IMR-90 (cell line): ENCODE data around the gene COLEC12. TPM values are rescaled to one million over a fixed set of nuclear protein-coding genes. Genes with fewer than 3 reads are reported as not detected.

ENCODE experiments used
- ATAC-seq: fragments of 200-7000 bp; cut with Tn5 transposase; 2 replicates; pipeline ENCODE4 v1.9.1; 2020; ENCODE audit warnings: low read depth, mild to moderate bottlenecking, moderate library complexity
- BruUV-seq: library from RNA; stranded (reverse); fragments of 400-500 nt; replicated peaks from 2 replicates; lab custom pipeline; 2021; lab: Mats Ljungman, UMichigan
- CTCF ChIA-PET: fragments of 300-600 bp; formaldehyde crosslinking; extraction: SDS; loops from one replicate; lab custom pipeline; 2021; ENCODE audit warnings: antibody characterized with exemption; lab: Yijun Ruan, JAX
- POLR2A ChIA-PET: fragments of 300-600 bp; sonication (Branson Sonifier 250); formaldehyde crosslinking; loops from one replicate; lab custom pipeline; 2022; ENCODE audit warnings: antibody characterized with exemption; ENCODE audit not compliant: unreplicated experiment; lab: Charles Lee
- DNase-seq: peaks from one replicate; pipeline ENCODE4 v3.0.0; 2013
- H2AFZ ChIP-seq: replicated peaks from 2 replicates; pipeline ENCODE3; 2013; ENCODE audit warnings: low read length, mild to moderate bottlenecking; ENCODE audit not compliant: poor library complexity
- H2AK5ac ChIP-seq: 2 replicates; pipeline ENCODE4 v1.6.1; 2013; ENCODE audit warnings: low read depth, low read length, inconsistent platforms
- H2AK9ac ChIP-seq: replicated peaks from 2 replicates; pipeline ENCODE3; 2013; ENCODE audit warnings: mild to moderate bottlenecking, low read depth, low read length, moderate library complexity; ENCODE audit not compliant: poor library complexity
- H2BK120ac ChIP-seq: 2 replicates; pipeline ENCODE4 v1.6.1; 2013; ENCODE audit warnings: low read depth, low read length, inconsistent platforms
- H2BK15ac ChIP-seq: 3 replicates; pipeline ENCODE4 v1.6.1; 2013; ENCODE audit warnings: low read depth, low read length, inconsistent platforms
- H2BK20ac ChIP-seq: 2 replicates; pipeline ENCODE4 v1.6.1; 2013; ENCODE audit warnings: low read depth, mild to moderate bottlenecking, inconsistent platforms, low read length, moderate library complexity
- H2BK5ac ChIP-seq: 2 replicates; pipeline ENCODE4 v1.6.1; 2013; ENCODE audit warnings: mild to moderate bottlenecking, low read depth, low read length, inconsistent platforms; ENCODE audit not compliant: poor library complexity, severe bottlenecking
- H3K14ac ChIP-seq: replicated peaks from 2 replicates; pipeline ENCODE4 v1.6.1; 2013; ENCODE audit warnings: low read depth, low read length, inconsistent platforms
- H3K18ac ChIP-seq: 2 replicates; pipeline ENCODE4 v1.6.1; 2013; ENCODE audit warnings: low read depth, low read length, control low read depth
- H3K23ac ChIP-seq: 2 replicates; pipeline ENCODE4 v1.6.1; 2013; ENCODE audit warnings: low read depth, low read length, inconsistent platforms
- H3K27ac ChIP-seq: 2 replicates; pipeline ENCODE4 v1.5.1; 2013; ENCODE audit warnings: mild to moderate bottlenecking, control low read depth, low read length; ENCODE audit not compliant: insufficient read depth
- H3K27me3 ChIP-seq: 2 replicates; pipeline ENCODE4 v1.6.1; 2013; ENCODE audit warnings: low read length; ENCODE audit not compliant: control insufficient read depth, insufficient read depth
- H3K36me3 ChIP-seq: 2 replicates; pipeline ENCODE4 v1.6.1; 2013; ENCODE audit warnings: low read length, mixed read lengths; ENCODE audit not compliant: control insufficient read depth, insufficient read depth
- H3K4ac ChIP-seq: 2 replicates; pipeline ENCODE4 v1.6.1; 2013; ENCODE audit warnings: low read depth, low read length, inconsistent platforms
- H3K4me1 ChIP-seq: 2 replicates; pipeline ENCODE4 v1.6.1; 2013; ENCODE audit warnings: low read length, mixed read lengths; ENCODE audit not compliant: control insufficient read depth, insufficient read depth
- H3K4me2 ChIP-seq: 2 replicates; pipeline ENCODE4 v1.6.1; 2013; ENCODE audit warnings: low read depth, mild to moderate bottlenecking, control low read depth, low read length, moderate library complexity
- H3K4me3 ChIP-seq: 2 replicates; pipeline ENCODE4 v1.5.1; 2013; ENCODE audit warnings: low read depth, mild to moderate bottlenecking, control low read depth, low read length, moderate library complexity; ENCODE audit not compliant: insufficient read depth
- H3K56ac ChIP-seq: 2 replicates; pipeline ENCODE4 v1.6.1; 2013; ENCODE audit warnings: low read length, inconsistent platforms; ENCODE audit not compliant: insufficient read depth; ENCODE audit errors: extremely low read depth
- H3K79me1 ChIP-seq, 2 experiments: 2 replicates each; pipeline ENCODE4 v1.6.1; 2013; ENCODE audit warnings: low read length in 2 of 2, inconsistent platforms in 1 of 2, low read depth in 1 of 2
- H3K9ac ChIP-seq: 2 replicates; pipeline ENCODE4 v1.6.1; 2013; ENCODE audit warnings: low read depth, low read length, control low read depth
- H3K9me1 ChIP-seq: 2 replicates; pipeline ENCODE4 v1.6.1; 2013; ENCODE audit warnings: low read length, inconsistent platforms; ENCODE audit not compliant: insufficient read depth
- H3K9me3 ChIP-seq: 2 replicates; pipeline ENCODE4 v1.6.1; 2013; ENCODE audit warnings: low read length; ENCODE audit not compliant: control insufficient read depth, insufficient read depth
- H4K20me1 ChIP-seq: 2 replicates; pipeline ENCODE4 v1.6.1; 2013; ENCODE audit warnings: low read length, inconsistent platforms; ENCODE audit not compliant: insufficient read depth
- H4K5ac ChIP-seq: 2 replicates; pipeline ENCODE4 v1.6.1; 2013; ENCODE audit warnings: mild to moderate bottlenecking, low read depth, low read length, control low read depth
- H4K8ac ChIP-seq, 2 experiments: 2 replicates each; pipeline ENCODE4 v1.6.1; 2013; ENCODE audit warnings: low read depth in 2 of 2, low read length in 2 of 2, control low read depth in 1 of 2, inconsistent platforms in 1 of 2
- H4K91ac ChIP-seq: 2 replicates; pipeline ENCODE4 v1.6.1; 2013; ENCODE audit warnings: low read depth, low read length, inconsistent platforms; ENCODE audit not compliant: insufficient read depth
- BHLHE40 ChIP-seq: fragments of 150-350 bp; IDR thresholded peaks from 2 replicates; pipeline ENCODE4 v1.6.1; 2016; ENCODE audit warnings: mild to moderate bottlenecking, low read depth, low read length
- CEBPB ChIP-seq: IDR thresholded peaks from 2 replicates; pipeline ENCODE4 v1.6.1; 2012; ENCODE audit warnings: low read depth, low read length, improper control_type of control experiment
- CHD1 ChIP-seq: IDR thresholded peaks from 2 replicates; pipeline ENCODE4 v1.6.1; 2012; ENCODE audit warnings: low read depth, low read length, improper control_type of control experiment
- FOS ChIP-seq: fragments of 150-350 bp; IDR thresholded peaks from 2 replicates; pipeline ENCODE4 v1.6.1; 2016; ENCODE audit warnings: low read depth, low read length
- MAFK ChIP-seq: IDR thresholded peaks from 2 replicates; pipeline ENCODE4 v1.6.1; 2012; ENCODE audit warnings: low read depth, low read length, improper control_type of control experiment
- MAZ ChIP-seq: IDR thresholded peaks from 2 replicates; pipeline ENCODE4 v1.6.1; 2012; ENCODE audit warnings: low read depth, mild to moderate bottlenecking, low read length, improper control_type of control experiment, moderate library complexity, borderline replicate concordance
- MXI1 ChIP-seq: IDR thresholded peaks from 2 replicates; pipeline ENCODE4 v1.6.1; 2012; ENCODE audit warnings: low read depth, mild to moderate bottlenecking, low read length, moderate library complexity, borderline replicate concordance
- NFE2L2 ChIP-seq: fragments of 150-350 bp; IDR thresholded peaks from 2 replicates; pipeline ENCODE4 v1.6.1; 2016; ENCODE audit warnings: low read depth, mild to moderate bottlenecking, low read length
- POLR2A ChIP-seq: IDR thresholded peaks from 2 replicates; pipeline ENCODE4 v1.6.1; 2012; ENCODE audit warnings: mild to moderate bottlenecking, low read depth, low read length
- RAD21 ChIP-seq: IDR thresholded peaks from 2 replicates; pipeline ENCODE4 v1.6.1; 2012; ENCODE audit warnings: low read length, improper control_type of control experiment
- RCOR1 ChIP-seq: IDR thresholded peaks from 2 replicates; pipeline ENCODE4 v1.6.1; 2012; ENCODE audit warnings: mild to moderate bottlenecking, low read length, improper control_type of control experiment; ENCODE audit not compliant: insufficient replicate concordance
- RFX5 ChIP-seq: IDR thresholded peaks from 2 replicates; pipeline ENCODE4 v1.8.0; 2012; ENCODE audit warnings: low read depth, mild to moderate bottlenecking, low read length, moderate library complexity
- SMC3 ChIP-seq: fragments of 150-350 bp; IDR thresholded peaks from 2 replicates; pipeline ENCODE4 v1.6.1; 2016; ENCODE audit warnings: low read depth, mild to moderate bottlenecking, antibody characterized with exemption, low read length, moderate library complexity
- WGBS, 2 experiments: methylation state at CpG; one replicate each; pipeline versions ENCODE4 v1.1.5 to v1.1.7; 2013; ENCODE audit warnings: missing lambda C conversion rate in 2 of 2; ENCODE audit not compliant: insufficient read length in 1 of 2; ENCODE audit errors: extremely low coverage in 2 of 2; 5-methylcytosine and 5-hydroxymethylcytosine counted together
- dilution Hi-C: fragments of 300-500 bp; cut with HindIII; formaldehyde crosslinking; loops from one replicate; pipeline ENCODE4 v1.14.3; 2018; ENCODE audit warnings: low sequenced_read_pairs; ENCODE audit not compliant: unreplicated experiment
- in situ Hi-C: fragments of 300-500 bp; cut with MboI; formaldehyde crosslinking; loops from 3 replicates; pipeline ENCODE4 v1.14.3; 2019; ENCODE audit warnings: low sequenced_read_pairs, inconsistent platforms, mixed read lengths
- intact Hi-C: fragments of 100-400 bp; cut with micrococcal nuclease; formaldehyde crosslinking; loops from 2 replicates; pipeline ENCODE4 v1.10.0; 2022
- polyA plus RNA-seq, 3 experiments: library from polyadenylated mRNA; depleted of rRNA; stranded (reverse); fragments of >200 nt; gene quantifications; 2 replicates each; pipeline ENCODE4 v1.2.3, GENCODE V29; 2012; ENCODE audit warnings: low replicate concordance in 1 of 3
- total RNA-seq: library from RNA; depleted of rRNA; stranded (reverse); fragments of >200 nt; gene quantifications from 2 replicates; pipeline ENCODE4 v1.2.3, GENCODE V29; 2012
- TF ChIP-seq, protein P1 (sequence below): fragments of 150-350 bp; IDR thresholded peaks from 2 replicates; pipeline ENCODE4 v1.6.1; 2016; ENCODE audit warnings: low read depth, mild to moderate bottlenecking, low read length, moderate library complexity, borderline replicate concordance
- TF ChIP-seq, protein P2 (sequence below): fragments of 150-350 bp; IDR thresholded peaks from 2 replicates; pipeline ENCODE4 v1.6.1; 2017; ENCODE audit warnings: mild to moderate bottlenecking, antibody characterized with exemption, low read length, low read depth
- TF ChIP-seq, protein P3 (sequence below): conservative IDR thresholded peaks from 2 replicates; pipeline ENCODE4 v1.5.1; 2012; ENCODE audit warnings: mild to moderate bottlenecking, low read depth, low read length, improper control_type of control experiment

The COLEC12 gene
- total and polyA plus RNA-seq, 2 of the 4 experiments (the other 2 are of a cell fraction): 1.0 to 2.3 TPM

DNA sequence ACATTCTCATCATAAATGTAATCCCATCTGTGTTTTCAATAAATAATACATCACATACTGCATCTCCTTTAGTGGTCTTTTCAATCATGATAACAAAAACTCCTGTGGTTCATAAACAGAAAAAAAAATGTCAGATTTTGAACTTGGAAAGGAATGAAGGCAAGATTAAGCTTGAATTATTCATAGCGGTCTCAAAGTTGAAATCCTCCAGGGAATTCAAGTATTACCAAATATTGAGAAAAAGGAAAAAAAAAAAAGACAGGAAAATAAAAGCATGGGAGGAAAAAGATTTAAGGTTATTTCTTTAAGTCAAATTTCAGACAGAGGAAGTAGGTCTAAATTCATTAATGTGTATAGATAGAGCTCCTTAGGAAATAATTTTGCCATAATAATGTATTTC is 92.1 kb downstream of the COLEC12 start:
- Histone ChIP-seq H3K18ac (no peak overlapping the region), H3K23ac (no peak overlapping the region), H3K4me3 (no peak overlapping the region), H2BK20ac (no peak overlapping the region), H3K27ac (no peak overlapping the region), H3K4ac (no peak overlapping the region), H3K56ac (no peak overlapping the region), H2BK15ac (no peak overlapping the region), H4K8ac (no peak overlapping the region), H2AK9ac (no peak overlapping the region), H3K79me1 (no peaks in the 10 kb centered on the region), H2AFZ (no peak overlapping the region), H3K4me2 (no peak overlapping the region), H2AK5ac (no peak overlapping the region), H3K27me3 (no peaks in the 10 kb centered on the region), H3K9me3 (peaks cover 6% of the 10 kb centered on the region), H3K9ac (no peak overlapping the region), H4K91ac (no peak overlapping the region), H2BK5ac (no peak overlapping the region), H4K20me1 (no peaks in the 10 kb centered on the region), H3K4me1 (no peaks in the 10 kb centered on the region), H4K5ac (no peak overlapping the region), H3K9me1 (no peaks in the 10 kb centered on the region), H3K36me3 (no peaks in the 10 kb centered on the region), H3K14ac (no peak overlapping the region), H2BK120ac (no peak overlapping the region)
- intact Hi-C loops (no loop called here), dilution Hi-C loops (no loop called here), in situ Hi-C loops (no loop called here)
- POLR2A ChIA-PET: interaction anchor here (0.7 kb wide), 1 partner anchor 175 kb away, joined by 6 read pairs; no protein-coding TSS in a partner anchor
- DNase-seq (no peak), ATAC-seq (no peak)
- CTCF ChIA-PET: no interaction called here
- no CpG with 5 or more reads among the region's 1 CpG for WGBS, 2 experiments
- no peak for TF ChIP-seq BHLHE40
- TF ChIP-seq RAD21: no peak
- no peak for TF ChIP-seq MAZ
- TF ChIP-seq, protein P1, sequence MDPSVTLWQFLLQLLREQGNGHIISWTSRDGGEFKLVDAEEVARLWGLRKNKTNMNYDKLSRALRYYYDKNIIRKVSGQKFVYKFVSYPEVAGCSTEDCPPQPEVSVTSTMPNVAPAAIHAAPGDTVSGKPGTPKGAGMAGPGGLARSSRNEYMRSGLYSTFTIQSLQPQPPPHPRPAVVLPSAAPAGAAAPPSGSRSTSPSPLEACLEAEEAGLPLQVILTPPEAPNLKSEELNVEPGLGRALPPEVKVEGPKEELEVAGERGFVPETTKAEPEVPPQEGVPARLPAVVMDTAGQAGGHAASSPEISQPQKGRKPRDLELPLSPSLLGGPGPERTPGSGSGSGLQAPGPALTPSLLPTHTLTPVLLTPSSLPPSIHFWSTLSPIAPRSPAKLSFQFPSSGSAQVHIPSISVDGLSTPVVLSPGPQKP: no peak
- TF ChIP-seq, protein P2, sequence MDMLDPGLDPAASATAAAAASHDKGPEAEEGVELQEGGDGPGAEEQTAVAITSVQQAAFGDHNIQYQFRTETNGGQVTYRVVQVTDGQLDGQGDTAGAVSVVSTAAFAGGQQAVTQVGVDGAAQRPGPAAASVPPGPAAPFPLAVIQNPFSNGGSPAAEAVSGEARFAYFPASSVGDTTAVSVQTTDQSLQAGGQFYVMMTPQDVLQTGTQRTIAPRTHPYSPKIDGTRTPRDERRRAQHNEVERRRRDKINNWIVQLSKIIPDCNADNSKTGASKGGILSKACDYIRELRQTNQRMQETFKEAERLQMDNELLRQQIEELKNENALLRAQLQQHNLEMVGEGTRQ: no peak
- TF ChIP-seq, protein P3, sequence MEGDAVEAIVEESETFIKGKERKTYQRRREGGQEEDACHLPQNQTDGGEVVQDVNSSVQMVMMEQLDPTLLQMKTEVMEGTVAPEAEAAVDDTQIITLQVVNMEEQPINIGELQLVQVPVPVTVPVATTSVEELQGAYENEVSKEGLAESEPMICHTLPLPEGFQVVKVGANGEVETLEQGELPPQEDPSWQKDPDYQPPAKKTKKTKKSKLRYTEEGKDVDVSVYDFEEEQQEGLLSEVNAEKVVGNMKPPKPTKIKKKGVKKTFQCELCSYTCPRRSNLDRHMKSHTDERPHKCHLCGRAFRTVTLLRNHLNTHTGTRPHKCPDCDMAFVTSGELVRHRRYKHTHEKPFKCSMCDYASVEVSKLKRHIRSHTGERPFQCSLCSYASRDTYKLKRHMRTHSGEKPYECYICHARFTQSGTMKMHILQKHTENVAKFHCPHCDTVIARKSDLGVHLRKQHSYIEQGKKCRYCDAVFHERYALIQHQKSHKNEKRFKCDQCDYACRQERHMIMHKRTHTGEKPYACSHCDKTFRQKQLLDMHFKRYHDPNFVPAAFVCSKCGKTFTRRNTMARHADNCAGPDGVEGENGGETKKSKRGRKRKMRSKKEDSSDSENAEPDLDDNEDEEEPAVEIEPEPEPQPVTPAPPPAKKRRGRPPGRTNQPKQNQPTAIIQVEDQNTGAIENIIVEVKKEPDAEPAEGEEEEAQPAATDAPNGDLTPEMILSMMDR: no peak
- TF ChIP-seq CEBPB: no peak
- TF ChIP-seq NFE2L2: no peak
- no peak for TF ChIP-seq SMC3
- TF ChIP-seq CHD1: no peak
- TF ChIP-seq POLR2A: no peak
- TF ChIP-seq MXI1: no peak
- TF ChIP-seq RCOR1: no peak
- no peak for TF ChIP-seq MAFK
- TF ChIP-seq RFX5: no peak
- no peak for TF ChIP-seq FOS
- BruUV-seq: no TSS peak
